T-helper 2 cell (primary cell): ENCODE measurements around the gene CCDC124.
"Not testable (repeated sequence)": the region's sequence is repeated elsewhere in the genome, so short reads cannot be mapped to it uniquely, and the experiment has no call there.

Source experiments
- DNase-seq, 5 experiments: peaks; one replicate each; pipeline versions ENCODE4 v3.0.0 to v3.0.0-alpha.2; 2012 to 2022
- total RNA-seq, 2 donors: gene quantifications; one replicate each; lab custom pipeline; 2026; lab: John Stamatoyannopoulos, UW

CCDC124 gene
- 10.6 to 12.8 reads per million in 2 donors for total RNA-seq

- DNase-seq = peak; percentile 81 to 95 (median 87)
Measured at GRCh38 chr19:17932485-17933338, at the start of gene CCDC124. Gene CCDC124, plus strand, starts transcription at chr19:17933015. Its CDS starts 3,406 bp downstream, at chr19:17936421.

- DNase-seq = no peak
Measured at GRCh38 chr19:17883627-17884410, 49.0 kb upstream of the CCDC124 start.

- no peak for DNase-seq
Measured at GRCh38 chr19:17886515-17886914, 46.3 kb upstream of the CCDC124 start.

- DNase-seq = not testable (repeated sequence)
Measured at GRCh38 chr19:17887221-17887620, 45.6 kb upstream of the CCDC124 start.

GRCh38 chr19:17888260-17888659 lies 44.6 kb upstream of the CCDC124 start:
- DNase-seq = no peak

- no peak for DNase-seq
Measured at GRCh38 chr19:17889609-17890214, 43.1 kb upstream of the CCDC124 start.

- DNase-seq = no peak
Measured at GRCh38 chr19:17893766-17894165, 39.0 kb upstream of the CCDC124 start.

GRCh38 chr19:17902701-17903100 lies 30.1 kb upstream of the CCDC124 start:
- DNase-seq = no peak

GRCh38 chr19:17908244-17908643 lies 24.6 kb upstream of the CCDC124 start:
- no peak for DNase-seq

- no peak for DNase-seq
Measured at GRCh38 chr19:17909003-17909732, 23.6 kb upstream of the CCDC124 start.

- DNase-seq = no peak
Measured at GRCh38 chr19:17910791-17911360, 21.9 kb upstream of the CCDC124 start.

GRCh38 chr19:17915940-17916593 lies 16.7 kb upstream of the CCDC124 start:
- DNase-seq = no peak

- DNase-seq = not testable (repeated sequence)
Measured at GRCh38 chr19:17918151-17918550, 14.7 kb upstream of the CCDC124 start.

- DNase-seq = not testable (repeated sequence)
Measured at GRCh38 chr19:17919122-17919521, 13.7 kb upstream of the CCDC124 start.

- DNase-seq = no peak
Measured at GRCh38 chr19:17920527-17920926, 12.3 kb upstream of the CCDC124 start.

GRCh38 chr19:17922138-17922537 lies 10.7 kb upstream of the CCDC124 start:
- no peak for DNase-seq

- DNase-seq = no peak
Measured at GRCh38 chr19:17926044-17926443, 6.8 kb upstream of the CCDC124 start.

GRCh38 chr19:17929056-17929455 lies 3.8 kb upstream of the CCDC124 start:
- DNase-seq = peak in 1 of 5 experiments; percentile 25

GRCh38 chr19:17931532-17932191 lies 1.2 kb upstream of the CCDC124 start:
- DNase-seq = no peak

- no peak for DNase-seq
Measured at GRCh38 chr19:17933414-17934129, 757 bp downstream of the CCDC124 start.
